ENCODE data around the gene HK1.

The HK1 gene

GRCh38 chr10:69406816-69407580 is 128.7 kb downstream of the HK1 start:
- DNase-seq (ENCODE audit: low spot score): no peak

- DNase-seq (ENCODE audit: low spot score): no peak
These were observed 129.5 kb downstream of the HK1 start for GRCh38 chr10:69407621-69408301.

GRCh38 chr10:69408318-69409175 is 130.3 kb downstream of the HK1 start:
- DNase-seq (ENCODE audit: low spot score): peak; percentile 94

- no peak for DNase-seq (ENCODE audit: low spot score)
These were observed 130.8 kb downstream of the HK1 start for GRCh38 chr10:69409176-69409495.

- no peak for DNase-seq (ENCODE audit: low spot score)
These were observed 131.7 kb downstream of the HK1 start for GRCh38 chr10:69409968-69410367.

- no peak for DNase-seq (ENCODE audit: low spot score)
These were observed 132.2 kb downstream of the HK1 start for GRCh38 chr10:69410487-69410886.

- DNase-seq (ENCODE audit: low spot score): no peak
These were observed 133.2 kb downstream of the HK1 start for GRCh38 chr10:69411476-69411875.

- no peak for DNase-seq (ENCODE audit: low spot score)
These were observed 134.0 kb downstream of the HK1 start for GRCh38 chr10:69412232-69412790.

GRCh38 chr10:69413221-69413865 is 135.0 kb downstream of the HK1 start:
- peak; percentile 61 for DNase-seq (ENCODE audit: low spot score)

- DNase-seq (ENCODE audit: low spot score): no peak
These were observed 136.0 kb downstream of the HK1 start for GRCh38 chr10:69414036-69415018.

GRCh38 chr10:69415049-69415448 is 136.8 kb downstream of the HK1 start:
- no peak for DNase-seq (ENCODE audit: low spot score)

GRCh38 chr10:69415951-69416350 is 137.7 kb downstream of the HK1 start:
- no peak for DNase-seq (ENCODE audit: low spot score)

GRCh38 chr10:69416695-69417094 is 138.4 kb downstream of the HK1 start, which contains the start of gene TACR2:
TSS of gene TACR2 (minus strand) at chr10:69416918. CDS start at chr10:69416323, 595 bp downstream.
- no peak for DNase-seq (ENCODE audit: low spot score)

GRCh38 chr10:69417542-69417941 is 139.2 kb downstream of the HK1 start:
- DNase-seq (ENCODE audit: low spot score): no peak

GRCh38 chr10:69418052-69418752 is 139.9 kb downstream of the HK1 start:
- DNase-seq (ENCODE audit: low spot score): no peak

GRCh38 chr10:69419096-69419743 is 140.9 kb downstream of the HK1 start:
- no peak for DNase-seq (ENCODE audit: low spot score)

- DNase-seq (ENCODE audit: low spot score): no peak
These were observed 141.4 kb downstream of the HK1 start for GRCh38 chr10:69419744-69420126.

- DNase-seq (ENCODE audit: low spot score): no peak
These were observed 143.5 kb downstream of the HK1 start for GRCh38 chr10:69421611-69422308.

- no peak for DNase-seq (ENCODE audit: low spot score)
These were observed 144.4 kb downstream of the HK1 start for GRCh38 chr10:69422676-69423075.

Data from D341Med (cell line).